Fibroblast of pulmonary artery (primary cell): ENCODE results near the gene WDR90.
"Not testable (repeated sequence)": the region's sequence is repeated elsewhere in the genome, so short reads cannot be mapped to it uniquely, and the experiment has no call there.

Source experiments
- DNase-seq: peaks from one replicate; pipeline ENCODE4 v3.0.0-alpha.2; 2010; ENCODE audit warnings: low read depth
- H3K4me3 ChIP-seq: replicated peaks from 2 replicates; pipeline ENCODE4 v1.5.1; 2011; ENCODE audit warnings: low read depth, mild to moderate bottlenecking, control low read depth, low read length, moderate library complexity
- TF ChIP-seq, protein P1 (sequence below): IDR thresholded peaks from 2 replicates; pipeline ENCODE4 v1.5.1; 2011; ENCODE audit warnings: mild to moderate bottlenecking, control low read depth, low read length, inconsistent platforms; ENCODE audit errors: missing control alignments

WDR90 gene

GRCh38 chr16:708959-709358, 59.8 kb downstream of the WDR90 start:
- TF ChIP-seq, protein P1, sequence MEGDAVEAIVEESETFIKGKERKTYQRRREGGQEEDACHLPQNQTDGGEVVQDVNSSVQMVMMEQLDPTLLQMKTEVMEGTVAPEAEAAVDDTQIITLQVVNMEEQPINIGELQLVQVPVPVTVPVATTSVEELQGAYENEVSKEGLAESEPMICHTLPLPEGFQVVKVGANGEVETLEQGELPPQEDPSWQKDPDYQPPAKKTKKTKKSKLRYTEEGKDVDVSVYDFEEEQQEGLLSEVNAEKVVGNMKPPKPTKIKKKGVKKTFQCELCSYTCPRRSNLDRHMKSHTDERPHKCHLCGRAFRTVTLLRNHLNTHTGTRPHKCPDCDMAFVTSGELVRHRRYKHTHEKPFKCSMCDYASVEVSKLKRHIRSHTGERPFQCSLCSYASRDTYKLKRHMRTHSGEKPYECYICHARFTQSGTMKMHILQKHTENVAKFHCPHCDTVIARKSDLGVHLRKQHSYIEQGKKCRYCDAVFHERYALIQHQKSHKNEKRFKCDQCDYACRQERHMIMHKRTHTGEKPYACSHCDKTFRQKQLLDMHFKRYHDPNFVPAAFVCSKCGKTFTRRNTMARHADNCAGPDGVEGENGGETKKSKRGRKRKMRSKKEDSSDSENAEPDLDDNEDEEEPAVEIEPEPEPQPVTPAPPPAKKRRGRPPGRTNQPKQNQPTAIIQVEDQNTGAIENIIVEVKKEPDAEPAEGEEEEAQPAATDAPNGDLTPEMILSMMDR, result no peak
- no peak overlapping the region for H3K4me3 ChIP-seq
- DNase-seq, result no peak

DNA sequence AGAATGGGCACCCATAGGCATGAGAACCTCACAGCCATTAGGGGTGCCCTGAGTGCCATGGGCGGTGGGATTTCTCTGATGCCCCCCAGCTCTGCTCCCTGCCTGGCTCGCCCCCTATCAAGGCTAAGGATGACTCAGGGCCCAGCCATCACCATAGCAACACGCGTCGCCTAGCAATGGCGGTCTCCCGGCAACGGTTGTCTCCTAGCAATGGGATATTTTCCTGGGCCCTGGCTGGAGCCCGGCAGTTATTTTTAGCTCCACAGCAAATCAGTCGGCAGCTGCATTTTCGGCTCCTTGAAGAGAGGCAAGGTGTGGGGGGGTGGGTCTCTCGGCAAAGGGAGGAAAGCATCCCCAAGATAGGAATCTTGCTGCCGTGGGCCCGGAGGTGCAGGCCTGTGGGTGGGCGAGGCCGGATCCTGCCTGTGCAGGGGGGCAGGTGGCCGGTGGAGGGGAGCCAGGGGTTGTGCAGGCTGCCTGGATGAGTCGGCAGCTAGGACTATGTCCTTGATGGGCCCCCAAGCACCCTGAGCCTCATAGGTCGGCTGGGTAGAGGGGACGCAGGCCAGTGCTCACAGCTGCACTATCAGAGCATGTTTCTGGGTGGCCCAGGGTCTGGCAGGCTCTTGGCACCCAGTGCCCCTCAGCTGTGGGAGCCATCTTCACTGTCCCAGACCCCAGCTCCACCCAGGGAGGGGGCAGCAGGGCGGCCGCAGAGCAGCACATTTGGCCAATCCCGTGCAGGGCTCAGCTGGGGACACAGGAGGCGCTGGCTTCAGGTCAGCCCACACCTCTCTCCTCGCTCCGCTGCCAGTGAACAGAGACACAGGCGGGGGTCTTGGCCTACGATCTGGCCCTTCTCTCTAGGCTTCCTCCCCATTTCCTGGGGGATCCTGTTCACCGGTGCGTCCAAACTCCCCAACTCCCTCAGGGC, 60.7 kb downstream of the WDR90 start:
- H3K4me3 ChIP-seq, result no peak overlapping the region
- TF ChIP-seq, protein P1, result no peak
- DNase-seq, result peak; percentile 85

- H3K4me3 ChIP-seq, result no peak overlapping the region
- TF ChIP-seq, protein P1, result no peak
- DNase-seq, result no peak
Measured at GRCh38 chr16:710500-711075, 61.4 kb downstream of the WDR90 start.

GRCh38 chr16:711084-711483, 61.9 kb downstream of the WDR90 start:
- H3K4me3 ChIP-seq, result no peak overlapping the region
- TF ChIP-seq, protein P1, result no peak
- no peak for DNase-seq

GRCh38 chr16:711548-712320, 62.6 kb downstream of the WDR90 start:
- no peak overlapping the region for H3K4me3 ChIP-seq

DNA sequence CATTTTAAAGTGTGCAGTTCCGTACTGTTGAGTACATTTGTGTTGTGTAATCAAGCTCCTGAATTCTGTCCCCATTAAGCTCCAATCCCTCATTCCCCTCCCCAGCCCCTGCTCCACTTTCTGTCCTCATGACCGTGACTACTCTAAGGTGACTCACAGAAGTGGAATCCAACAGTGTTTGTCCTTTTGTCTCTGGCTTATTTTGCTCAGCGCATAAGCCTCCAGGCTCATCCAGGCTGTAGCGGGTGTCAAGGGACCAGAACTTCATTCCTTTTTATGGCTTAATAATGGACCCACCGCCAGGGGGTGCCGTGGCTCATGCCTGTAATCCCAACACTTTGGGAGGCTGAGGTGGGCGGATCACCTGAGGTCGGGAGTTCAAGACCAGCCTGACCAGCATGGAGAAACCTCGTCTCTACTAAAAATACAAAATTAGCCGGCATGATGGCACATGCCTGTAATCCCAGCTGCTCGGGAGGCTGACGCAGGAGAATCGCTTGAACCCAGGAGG, 63.6 kb downstream of the WDR90 start:
- not testable (repeated sequence) for H3K4me3 ChIP-seq
- TF ChIP-seq, protein P1, result peak; percentile 45
- peak; percentile 95 for DNase-seq

More at GRCh38 chr16:711548-712320, 62.6 kb downstream of the WDR90 start:
- peak; percentile 69 for DNase-seq
- TF ChIP-seq, protein P1, result peak; percentile 69
